Choroid plexus epithelial cell (primary cell): ENCODE measurements around the gene M1AP.

Source experiments
- DNase-seq: peaks from one replicate; pipeline ENCODE4 v3.0.0-alpha.2; 2010; ENCODE audit warnings: low read depth
- H3K4me3 ChIP-seq: 2 replicates; pipeline ENCODE4 v1.5.1; 2011; ENCODE audit warnings: low read depth, mild to moderate bottlenecking, control low read depth, low read length, moderate library complexity
- TF ChIP-seq, protein P1 (sequence below): conservative IDR thresholded peaks from 2 replicates; pipeline ENCODE4 v1.5.1; 2011; ENCODE audit warnings: low read depth, mild to moderate bottlenecking, control low read depth, inconsistent platforms, low read length, moderate library complexity

Gene M1AP

GRCh38 chr2:74515271-74515980 lies 132.7 kb downstream of the M1AP start:
- DNase-seq, result no peak
- H3K4me3 ChIP-seq, result no peak overlapping the region
- TF ChIP-seq, protein P1, sequence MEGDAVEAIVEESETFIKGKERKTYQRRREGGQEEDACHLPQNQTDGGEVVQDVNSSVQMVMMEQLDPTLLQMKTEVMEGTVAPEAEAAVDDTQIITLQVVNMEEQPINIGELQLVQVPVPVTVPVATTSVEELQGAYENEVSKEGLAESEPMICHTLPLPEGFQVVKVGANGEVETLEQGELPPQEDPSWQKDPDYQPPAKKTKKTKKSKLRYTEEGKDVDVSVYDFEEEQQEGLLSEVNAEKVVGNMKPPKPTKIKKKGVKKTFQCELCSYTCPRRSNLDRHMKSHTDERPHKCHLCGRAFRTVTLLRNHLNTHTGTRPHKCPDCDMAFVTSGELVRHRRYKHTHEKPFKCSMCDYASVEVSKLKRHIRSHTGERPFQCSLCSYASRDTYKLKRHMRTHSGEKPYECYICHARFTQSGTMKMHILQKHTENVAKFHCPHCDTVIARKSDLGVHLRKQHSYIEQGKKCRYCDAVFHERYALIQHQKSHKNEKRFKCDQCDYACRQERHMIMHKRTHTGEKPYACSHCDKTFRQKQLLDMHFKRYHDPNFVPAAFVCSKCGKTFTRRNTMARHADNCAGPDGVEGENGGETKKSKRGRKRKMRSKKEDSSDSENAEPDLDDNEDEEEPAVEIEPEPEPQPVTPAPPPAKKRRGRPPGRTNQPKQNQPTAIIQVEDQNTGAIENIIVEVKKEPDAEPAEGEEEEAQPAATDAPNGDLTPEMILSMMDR, result no peak

- no peak for DNase-seq
- TF ChIP-seq, protein P1, result no peak
- H3K4me3 ChIP-seq, result no peak within 1 kb of the TSS
Observed at GRCh38 chr2:74514368-74515270, 133.5 kb downstream of the M1AP start, which contains the start of gene TLX2. Gene TLX2 (plus strand): TSS chr2:74514450. CDS start chr2:74514807, 357 bp downstream.

DNA sequence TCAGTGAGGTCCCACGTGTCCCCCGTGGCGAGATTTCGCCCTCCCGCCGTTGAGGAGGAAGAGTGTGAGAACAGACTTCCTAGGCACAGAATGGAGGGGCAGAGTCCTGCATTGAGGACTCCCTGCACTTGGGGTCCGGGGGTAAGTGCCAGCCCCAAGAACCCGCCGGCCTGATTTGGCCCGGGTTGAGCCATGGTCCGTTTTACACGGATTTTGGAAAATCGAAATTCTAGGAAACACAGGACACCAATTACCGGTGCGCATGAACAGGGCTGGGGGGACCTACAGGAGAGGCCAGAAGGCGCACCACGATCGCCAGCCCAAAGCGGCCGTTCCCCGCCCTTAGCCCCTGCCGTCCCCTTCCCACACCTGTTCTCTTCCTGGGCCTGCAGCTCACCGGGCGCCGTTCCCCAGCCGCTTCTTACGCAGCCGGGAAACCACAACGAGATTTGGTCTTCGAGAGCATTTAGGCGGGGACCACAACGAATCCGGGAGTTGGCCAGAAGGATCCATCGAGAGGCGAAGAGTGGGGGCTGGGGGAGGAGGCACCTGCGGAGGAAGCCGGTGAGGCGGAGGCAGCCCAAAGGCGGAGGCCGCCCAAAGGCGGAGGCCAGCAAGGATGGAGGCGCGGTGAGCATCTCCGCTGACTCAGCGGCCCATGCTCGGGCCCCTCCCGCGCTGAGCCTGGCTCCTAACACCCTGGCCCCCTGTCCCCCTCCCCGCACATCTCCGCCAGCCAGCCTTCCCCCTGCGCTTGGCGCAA lies 134.3 kb downstream of the M1AP start:
- no peak for DNase-seq
- no peak overlapping the region for H3K4me3 ChIP-seq
- TF ChIP-seq, protein P1, result no peak

GRCh38 chr2:74512744-74513604 lies 135.2 kb downstream of the M1AP start:
- DNase-seq, result no peak
- H3K4me3 ChIP-seq, result no peak overlapping the region
- TF ChIP-seq, protein P1, result no peak

DNA sequence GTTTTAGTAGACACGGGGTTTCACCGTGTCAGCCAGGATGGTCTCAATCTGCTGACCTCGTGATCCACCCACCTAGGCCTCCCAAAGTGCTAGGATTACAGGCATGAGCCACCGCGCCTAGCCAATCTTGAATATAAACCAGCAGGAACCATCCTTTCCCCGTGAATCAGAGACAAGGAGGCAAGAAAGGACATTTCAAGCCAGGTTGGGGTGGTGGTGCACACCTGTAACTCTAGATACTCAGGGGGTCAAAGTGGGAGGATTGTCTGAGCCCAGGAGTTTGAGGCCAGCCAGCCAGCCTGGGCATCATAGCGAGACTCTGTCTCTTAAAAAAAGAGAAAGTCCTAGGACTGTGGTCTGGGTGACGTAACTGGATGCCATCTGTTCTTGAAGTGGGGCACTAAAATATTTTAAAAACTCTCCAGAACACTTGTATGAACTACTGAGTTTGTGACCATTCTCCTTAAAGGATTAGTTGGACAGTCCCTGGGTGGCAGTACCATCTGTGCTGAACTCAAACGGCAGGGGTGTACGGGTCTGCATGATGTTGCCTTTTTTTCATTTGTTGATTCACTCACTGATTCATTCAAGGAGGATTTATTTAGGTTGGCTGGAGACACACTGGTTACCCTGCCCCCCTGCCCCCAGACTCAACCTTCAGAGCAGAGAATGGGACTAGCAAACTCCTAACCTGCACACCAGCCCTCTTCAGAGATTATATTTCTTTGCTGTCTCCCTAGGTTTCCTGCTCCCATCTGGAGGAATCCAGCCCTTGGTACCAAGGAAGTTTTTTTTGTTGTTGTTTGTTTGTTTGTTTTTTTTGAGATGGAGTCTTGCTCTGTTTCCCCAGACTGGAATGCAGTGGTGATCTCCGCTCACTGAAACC lies 136.8 kb downstream of the M1AP start:
- H3K4me3 ChIP-seq, result no peak overlapping the region
- no peak for DNase-seq
- TF ChIP-seq, protein P1, result no peak
